Measurements from ENCODE around the gene RILPL1.

DNA sequence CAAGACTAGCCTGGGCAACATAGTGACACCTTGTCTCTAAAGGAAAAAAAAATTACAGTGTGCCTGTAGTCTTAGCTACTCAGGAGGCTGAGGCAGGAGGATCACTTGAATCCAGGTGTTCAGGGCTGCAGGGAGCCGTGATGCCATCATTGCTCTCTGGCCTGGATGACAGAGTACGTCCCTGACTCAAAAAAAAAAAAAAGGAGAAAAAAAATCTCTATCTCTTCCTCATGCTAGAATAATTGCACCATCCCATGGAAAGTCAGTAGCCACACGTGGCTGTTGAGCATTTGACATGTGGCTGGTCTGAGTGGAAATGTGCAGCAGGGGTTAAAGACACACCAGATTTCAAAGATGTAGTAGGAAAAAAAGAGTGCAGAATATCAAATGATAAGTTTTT is 3.8 kb downstream of the RILPL1 start:
- TF ChIP-seq HDGF (IDR thresholded peaks at IDR 0.05; ENCODE audit: borderline replicate concordance) (no peak), CTBP1 (IDR thresholded peaks at IDR 0.05; ENCODE audit: borderline replicate concordance) (no peak), SP1 (IDR thresholded peaks at IDR 0.05) (no peak), FOXM1 (IDR thresholded peaks at IDR 0.05; ENCODE audit: borderline replicate concordance) (no peak), FOXK2 (IDR thresholded peaks at IDR 0.05) (no peak), TARDBP (IDR thresholded peaks at IDR 0.05) (no peak), L3MBTL2 (conservative IDR thresholded peaks at IDR 0.05) (no peak), BHLHE40 (IDR thresholded peaks at IDR 0.05; ENCODE audit: borderline replicate concordance) (no peak)
- TF ChIP-seq, protein P1, sequence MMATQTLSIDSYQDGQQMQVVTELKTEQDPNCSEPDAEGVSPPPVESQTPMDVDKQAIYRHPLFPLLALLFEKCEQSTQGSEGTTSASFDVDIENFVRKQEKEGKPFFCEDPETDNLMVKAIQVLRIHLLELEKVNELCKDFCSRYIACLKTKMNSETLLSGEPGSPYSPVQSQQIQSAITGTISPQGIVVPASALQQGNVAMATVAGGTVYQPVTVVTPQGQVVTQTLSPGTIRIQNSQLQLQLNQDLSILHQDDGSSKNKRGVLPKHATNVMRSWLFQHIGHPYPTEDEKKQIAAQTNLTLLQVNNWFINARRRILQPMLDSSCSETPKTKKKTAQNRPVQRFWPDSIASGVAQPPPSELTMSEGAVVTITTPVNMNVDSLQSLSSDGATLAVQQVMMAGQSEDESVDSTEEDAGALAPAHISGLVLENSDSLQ (IDR thresholded peaks at IDR 0.05), result no peak

All from HEK293T (cell line).